GM23338 (cell line): ENCODE data around the gene RYR1. TPM values are rescaled to one million over a fixed set of nuclear protein-coding genes. Genes with fewer than 3 reads are reported as not detected.
"Not testable (repeated sequence)": the region's sequence is repeated elsewhere in the genome, so short reads cannot be mapped to it uniquely, and the experiment has no call there.

Source experiments
- ATAC-seq: fragments of 200-7000 bp; cut with Tn5 transposase; 3 replicates; pipeline ENCODE4 v1.9.1; 2020
- DNase-seq: peaks from one replicate; pipeline ENCODE4 v3.0.0-alpha.2; 2015; ENCODE audit warnings: low spot score
- H2AFZ ChIP-seq: fragments of 200-600 bp; sonication (generic); 2 replicates; pipeline ENCODE4 v1.8.0; 2016; ENCODE audit warnings: antibody characterized with exemption, mild to moderate bottlenecking, moderate library complexity
- H3F3A ChIP-seq: fragments of 200-600 bp; sonication (generic); replicated peaks from 2 replicates; pipeline ENCODE4 v1.8.0; 2017; ENCODE audit warnings: antibody characterized with exemption, mixed run types, low read depth
- H3K27ac ChIP-seq: fragments of 200-600 bp; sonication (generic); 2 replicates; pipeline ENCODE4 v1.6.1; 2016; ENCODE audit warnings: low read depth
- H3K27me3 ChIP-seq: fragments of 200-600 bp; sonication (generic); 2 replicates; pipeline ENCODE4 v1.8.0; 2016; ENCODE audit warnings: mild to moderate bottlenecking, mixed run types, moderate library complexity; ENCODE audit not compliant: insufficient read depth
- H3K36me3 ChIP-seq: fragments of 200-600 bp; sonication (generic); 2 replicates; pipeline ENCODE4 v1.8.0; 2016; ENCODE audit warnings: mild to moderate bottlenecking; ENCODE audit not compliant: insufficient read depth
- H3K4me1 ChIP-seq: fragments of 200-600 bp; sonication (generic); 2 replicates; pipeline ENCODE4 v1.8.0; 2016; ENCODE audit warnings: mild to moderate bottlenecking, moderate library complexity; ENCODE audit not compliant: insufficient read depth
- H3K4me2 ChIP-seq: fragments of 200-600 bp; sonication (generic); 2 replicates; pipeline ENCODE4 v1.7.1; 2017; ENCODE audit warnings: mixed run types
- H3K4me3 ChIP-seq: fragments of 200-600 bp; sonication (generic); 2 replicates; pipeline ENCODE4 v1.6.1; 2016; ENCODE audit warnings: mixed run types
- H3K79me2 ChIP-seq: fragments of 200-600 bp; sonication (generic); replicated peaks from 2 replicates; pipeline ENCODE4 v1.8.0; 2017; ENCODE audit warnings: mild to moderate bottlenecking; ENCODE audit not compliant: insufficient read depth
- H3K9me2 ChIP-seq: fragments of 200-600 bp; sonication (generic); 2 replicates; pipeline ENCODE4 v1.8.0; 2017; ENCODE audit not compliant: insufficient read depth
- H4K20me1 ChIP-seq: fragments of 200-600 bp; sonication (generic); replicated peaks from 2 replicates; pipeline ENCODE4 v1.8.0; 2017; ENCODE audit warnings: mild to moderate bottlenecking; ENCODE audit not compliant: insufficient read depth
- H3K27ac Mint-ChIP-seq: 2 replicates; pipeline ENCODE4 v1.8.0; 2020; ENCODE audit warnings: inconsistent platforms, mild to moderate bottlenecking, moderate library complexity, mixed read lengths
- H3K27me3 Mint-ChIP-seq: 3 replicates; pipeline ENCODE4 v1.8.0; 2022; ENCODE audit warnings: low read depth, mild to moderate bottlenecking, moderate library complexity, mixed read lengths, inconsistent platforms; ENCODE audit not compliant: insufficient read depth, poor library complexity
- H3K36me3 Mint-ChIP-seq: 3 replicates; pipeline ENCODE4 v1.8.0; 2021; ENCODE audit warnings: low read depth, mild to moderate bottlenecking, inconsistent platforms, moderate library complexity, mixed read lengths
- H3K4me1 Mint-ChIP-seq: 3 replicates; pipeline ENCODE4 v1.8.0; 2020; ENCODE audit warnings: mild to moderate bottlenecking, inconsistent platforms, mixed read lengths
- H3K4me3 Mint-ChIP-seq: 3 replicates; pipeline ENCODE4 v1.8.0; 2021; ENCODE audit warnings: moderate library complexity, mild to moderate bottlenecking, inconsistent platforms, mixed read lengths
- H3K9me3 Mint-ChIP-seq: 3 replicates; pipeline ENCODE4 v1.8.0; 2020; ENCODE audit warnings: moderate library complexity, mild to moderate bottlenecking, inconsistent platforms, mixed read lengths
- CREB1 ChIP-seq: fragments of 250-450 bp; sonication (Bioruptor Pico); IDR thresholded peaks from 2 replicates; pipeline ENCODE4 v1.5.0; 2020; ENCODE audit warnings: low read depth, mild to moderate bottlenecking, moderate library complexity
- CTCF ChIP-seq, 2 experiments: fragments of 200-600 bp in 1 of 2; sonication (generic) in 1 of 2; conservative IDR thresholded peaks; 2 replicates each; pipeline versions ENCODE4 v1.5.1 to v1.6.1; 2016 to 2017; ENCODE audit warnings: antibody characterized with exemption in 2 of 2, low read depth in 2 of 2, mild to moderate bottlenecking in 2 of 2, moderate library complexity in 1 of 2
- EZH2 ChIP-seq: fragments of 200-600 bp; sonication (generic); IDR thresholded peaks from one replicate; pipeline ENCODE4 v1.8.0; 2017; ENCODE audit warnings: antibody characterized with exemption, mild to moderate bottlenecking, low read depth; ENCODE audit not compliant: unreplicated experiment
- EZH2phosphoT487 ChIP-seq: fragments of 200-600 bp; sonication (generic); IDR thresholded peaks from one replicate; pipeline ENCODE4 v1.8.1; 2018; ENCODE audit warnings: antibody characterized with exemption; ENCODE audit not compliant: unreplicated experiment
- JUNB ChIP-seq: IDR thresholded peaks from one replicate; pipeline ENCODE4 v1.6.1; 2016; ENCODE audit warnings: antibody characterized with exemption; ENCODE audit not compliant: unreplicated experiment
- NANOG ChIP-seq: IDR thresholded peaks from 2 replicates; pipeline ENCODE4 v1.6.1; 2016; ENCODE audit warnings: antibody characterized with exemption, borderline replicate concordance
- REST ChIP-seq: IDR thresholded peaks from one replicate; pipeline ENCODE4 v1.6.1; 2018; ENCODE audit warnings: antibody characterized with exemption; ENCODE audit not compliant: unreplicated experiment
- STAT1 ChIP-seq: IDR thresholded peaks from one replicate; pipeline ENCODE4 v1.6.1; 2016; ENCODE audit warnings: antibody characterized with exemption; ENCODE audit not compliant: unreplicated experiment
- ZNF114 ChIP-seq: fragments of 250-450 bp; sonication (Bioruptor Pico); IDR thresholded peaks from 2 replicates; pipeline ENCODE4 v1.5.0; 2020; ENCODE audit warnings: mild to moderate bottlenecking, moderate library complexity
- ZNF331 ChIP-seq: fragments of 250-450 bp; sonication (Bioruptor Pico); IDR thresholded peaks from 2 replicates; pipeline ENCODE4 v1.5.0; 2020; ENCODE audit warnings: low read depth, mild to moderate bottlenecking, moderate library complexity
- polyA plus RNA-seq: library from polyadenylated mRNA; unstranded; fragments of >200 nt; fragmentation: Nextera tagmentation; extraction: Ambion mirVana; gene quantifications from 2 replicates; pipeline ENCODE4 v1.2.1, GENCODE V29; 2016
- total RNA-seq: library from RNA; depleted of rRNA; stranded (reverse); fragments of >200 nt; shearing (Covaris generic); gene quantifications from 2 replicates; pipeline ENCODE4 v1.2.3, GENCODE V29; 2014

Gene RYR1
- total and polyA plus RNA-seq, 2 experiments from 2014 or later = 4.0 to 26.7 TPM

- Histone ChIP-seq H2AFZ (no peak overlapping the region), H3K36me3 (no peaks in the 10 kb centered on the region), H3K27ac (no peak overlapping the region), H3K27me3 (no peaks in the 10 kb centered on the region), H3K4me1 (no peaks in the 10 kb centered on the region), H3K79me2 (no peaks in the 10 kb centered on the region), H3K4me2 (no peak overlapping the region), H3K9me2 (no peaks in the 10 kb centered on the region), H3K4me3 (no peak overlapping the region), H3F3A (no peaks in the 10 kb centered on the region), H4K20me1 (no peaks in the 10 kb centered on the region; the same call in 1 of the 2 replicates)
- Mint-ChIP-seq H3K27ac (no peak overlapping the region), H3K9me3 (no peaks in the 10 kb centered on the region), H3K27me3 (peaks cover 11% of the 10 kb centered on the region), H3K36me3 (peaks cover 3% of the 10 kb centered on the region; the same call in 1 of the 3 replicates), H3K4me3 (no peak overlapping the region), H3K4me1 (no peaks in the 10 kb centered on the region; the same call in 2 of the 3 replicates)
- ATAC-seq (no peak), DNase-seq (no peak)
- TF ChIP-seq NANOG (no peak), ZNF331 (CRISPR knock-in tag) (no peak), STAT1 (no peak), CTCF (conservative IDR thresholded peaks at IDR 0.05; ENCODE audit: low read depth in 2 of 2) (no peak), CREB1 (CRISPR knock-in tag) (no peak), EZH2phosphoT487 (no peak), ZNF114 (no peak), JUNB (no peak)
These were observed 23.8 kb upstream of the RYR1 start for GRCh38 chr19:38409631-38410133.

- H3K4me3 Mint-ChIP-seq, H2AFZ ChIP-seq, H4K20me1 ChIP-seq, H3F3A ChIP-seq, H3K4me1 Mint-ChIP-seq, H3K36me3 ChIP-seq, H3K4me3 ChIP-seq, H3K27me3 Mint-ChIP-seq, ATAC-seq, H3K4me1 ChIP-seq, H3K36me3 Mint-ChIP-seq, H3K27me3 ChIP-seq, DNase-seq, H3K27ac Mint-ChIP-seq, H3K27ac ChIP-seq, H3K4me2 ChIP-seq, H3K9me3 Mint-ChIP-seq, H3K79me2 ChIP-seq, H3K9me2 ChIP-seq: not testable (repeated sequence)
These were observed 23.1 kb upstream of the RYR1 start for GRCh38 chr19:38410407-38410806.

- Mint-ChIP-seq H3K27ac (no peak overlapping the region), H3K4me1 (no peaks in the 10 kb centered on the region; the same call in 2 of the 3 replicates), H3K4me3 (no peak overlapping the region), H3K36me3 (peaks cover 3% of the 10 kb centered on the region; the same call in 1 of the 3 replicates), H3K27me3 (peaks cover 9% of the 10 kb centered on the region), H3K9me3 (no peaks in the 10 kb centered on the region)
- no peak for DNase-seq
- H3K4me1 ChIP-seq = no peaks in the 10 kb centered on the region
- ATAC-seq = no peak
- no peaks in the 10 kb centered on the region for H3K36me3 ChIP-seq
- no peak overlapping the region for H2AFZ ChIP-seq
- H3K4me2 ChIP-seq = no peak overlapping the region
- H4K20me1 ChIP-seq = no peaks in the 10 kb centered on the region
- no peaks in the 10 kb centered on the region for H3K9me2 ChIP-seq
- H3K27ac ChIP-seq = no peak overlapping the region
- H3K79me2 ChIP-seq = no peaks in the 10 kb centered on the region
- no peak overlapping the region for H3K4me3 ChIP-seq
- H3K27me3 ChIP-seq = no peaks in the 10 kb centered on the region
- no peaks in the 10 kb centered on the region for H3F3A ChIP-seq
- TF ChIP-seq REST = no peak
- TF ChIP-seq JUNB = no peak
- no peak for TF ChIP-seq STAT1
- TF ChIP-seq EZH2phosphoT487 = no peak
- TF ChIP-seq CTCF (conservative IDR thresholded peaks at IDR 0.05; ENCODE audit: low read depth in 2 of 2) = no peak
- TF ChIP-seq EZH2 = no peak
These were observed 22.3 kb upstream of the RYR1 start for GRCh38 chr19:38411041-38411712.
